Adipose tissue (tissue), 3 donors: ENCODE data around the gene CRIP1. TPM values are rescaled to one million over a fixed set of nuclear protein-coding genes. Genes with fewer than 3 reads are reported as not detected.

Experiments
- H3K27ac ChIP-seq: one replicate; pipeline ENCODE4 v1.5.1; 2013; ENCODE audit warnings: low read depth, low read length
- WGBS, 3 donors: extraction: QIAGEN DNeasy Blood & Tissue Kit; methylation state at CpG; one replicate each; pipeline ENCODE4 v1.1.7; 2013; 5-methylcytosine and 5-hydroxymethylcytosine counted together
- polyA plus RNA-seq, 3 donors: library from polyadenylated mRNA; stranded (reverse); fragments of 200-250 nt; gene quantifications; one replicate each; pipeline ENCODE4 v1.2.3, GENCODE V29; 2013
- donor health status: healthy with polysubstance abuse.
- donor health status: Bipolar disorder and iron deficiency.
- donor health status: healthy.

CRIP1 gene
- polyA plus RNA-seq, 3 donors: 16.9 to 258 (median 122) TPM

GRCh38 chr14:105536691-105537579 is 50.2 kb downstream of the CRIP1 start:
- 68 to 80% (median 79%) methylated on average over 34 of the region's 34 CpGs for WGBS, 3 donors

GRCh38 chr14:105537580-105538474 is 51.1 kb downstream of the CRIP1 start:
- WGBS, 3 donors: 16 to 25% (median 22%) methylated on average over 22 to 30 of the region's 30 CpGs
- H3K27ac ChIP-seq: no peak overlapping the region

More at GRCh38 chr14:105536691-105537579, 50.2 kb downstream of the CRIP1 start:
- H3K27ac ChIP-seq: no peak overlapping the region

Other genes starting within 250 kb of the CRIP1 start
- 100 to 1,000 TPM in 1 of 3 donors, 10 to 100 TPM in 2; 13.5 to 116 (median 65.1) TPM for gene BTBD6, start 238.4 kb upstream of the CRIP1 start, polyA plus RNA-seq
- 10 to 100 TPM; 16.8 to 20.4 (median 17.8) TPM for gene BRF1, start 185.9 kb upstream of the CRIP1 start, polyA plus RNA-seq
- gene PACS2, start 172.1 kb upstream of the CRIP1 start, polyA plus RNA-seq: 10 to 100 TPM; 40.6 to 82.1 (median 56.0) TPM
- under 1 TPM in 2 of 3 donors, not detected in 1; 0.13 to 0.18 TPM for gene TEX22, start 88.3 kb upstream of the CRIP1 start, polyA plus RNA-seq
- gene MTA1, start 67.1 kb upstream of the CRIP1 start, polyA plus RNA-seq: 10 to 100 TPM; 44.7 to 61.1 (median 53.4) TPM
- gene CRIP2, start 12.1 kb upstream of the CRIP1 start, polyA plus RNA-seq: 100 to 1,000 TPM in 2 of 3 donors, 10 to 100 TPM in 1; 47.0 to 294 (median 210) TPM
- gene TEDC1, start 4.4 kb downstream of the CRIP1 start, polyA plus RNA-seq: 1 to 10 TPM; 4.6 to 8.1 (median 6.6) TPM
- 1 to 10 TPM; 1.8 to 2.6 (median 1.8) TPM for gene TMEM121, start 39.7 kb downstream of the CRIP1 start, polyA plus RNA-seq